ENCODE results near the gene CYTH4.

GRCh38 chr22:37351232-37351631 is 68.9 kb downstream of the CYTH4 start:
- TF ChIP-seq ELF1 (IDR thresholded peaks at IDR 0.05; ENCODE audit: borderline replicate concordance, low read depth) (no peak), RAD21 (IDR thresholded peaks at IDR 0.05; ENCODE audit: low read depth) (no peak), POLR2A (IDR thresholded peaks at IDR 0.05; ENCODE audit: borderline replicate concordance, extremely low read depth, insufficient read depth, insufficient read length) (no peak), POLR2AphosphoS5 (IDR thresholded peaks at IDR 0.05; ENCODE audit: low read depth, low read length) (no peak), EZH2 (IDR thresholded peaks at IDR 0.05) (no peak), REST (IDR thresholded peaks at IDR 0.05; ENCODE audit: low read depth) (no peak)
- TF ChIP-seq, protein P1, sequence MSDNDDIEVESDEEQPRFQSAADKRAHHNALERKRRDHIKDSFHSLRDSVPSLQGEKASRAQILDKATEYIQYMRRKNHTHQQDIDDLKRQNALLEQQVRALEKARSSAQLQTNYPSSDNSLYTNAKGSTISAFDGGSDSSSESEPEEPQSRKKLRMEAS (IDR thresholded peaks at IDR 0.05), result no peak

Measured in HCT116 (cell line).